Sigmoid colon (tissue), 4 donors: ENCODE measurements around the gene TNRC6A.

ENCODE experiments used
- CTCF ChIP-seq, 4 experiments: fragments of 450-650 bp in 3 of 4; fragments of 200-600 bp in 1 of 4; IDR thresholded peaks; one replicate each; pipeline ENCODE4 v1.5.1; 2016 to 2019; ENCODE audit warnings: antibody characterized with exemption in 4 of 4, mild to moderate bottlenecking in 3 of 4, moderate library complexity in 2 of 4
- EP300 ChIP-seq, 4 donors: sonication (generic); formaldehyde crosslinking; IDR thresholded peaks; one replicate each; pipeline ENCODE4 v1.6.1; 2017; ENCODE audit warnings: antibody characterized with exemption in 4 of 4
- POLR2A ChIP-seq, 2 donors: fragments of 450-650 bp; IDR thresholded peaks; one replicate each; pipeline ENCODE4 v1.6.1; 2016; ENCODE audit warnings: antibody characterized with exemption in 2 of 2, mild to moderate bottlenecking in 2 of 2, moderate library complexity in 2 of 2
- POLR2AphosphoS5 ChIP-seq, 4 donors: sonication (generic); formaldehyde crosslinking; IDR thresholded peaks; one replicate each; pipeline ENCODE4 v1.6.1; 2017; ENCODE audit warnings: antibody characterized with exemption in 4 of 4

DNA sequence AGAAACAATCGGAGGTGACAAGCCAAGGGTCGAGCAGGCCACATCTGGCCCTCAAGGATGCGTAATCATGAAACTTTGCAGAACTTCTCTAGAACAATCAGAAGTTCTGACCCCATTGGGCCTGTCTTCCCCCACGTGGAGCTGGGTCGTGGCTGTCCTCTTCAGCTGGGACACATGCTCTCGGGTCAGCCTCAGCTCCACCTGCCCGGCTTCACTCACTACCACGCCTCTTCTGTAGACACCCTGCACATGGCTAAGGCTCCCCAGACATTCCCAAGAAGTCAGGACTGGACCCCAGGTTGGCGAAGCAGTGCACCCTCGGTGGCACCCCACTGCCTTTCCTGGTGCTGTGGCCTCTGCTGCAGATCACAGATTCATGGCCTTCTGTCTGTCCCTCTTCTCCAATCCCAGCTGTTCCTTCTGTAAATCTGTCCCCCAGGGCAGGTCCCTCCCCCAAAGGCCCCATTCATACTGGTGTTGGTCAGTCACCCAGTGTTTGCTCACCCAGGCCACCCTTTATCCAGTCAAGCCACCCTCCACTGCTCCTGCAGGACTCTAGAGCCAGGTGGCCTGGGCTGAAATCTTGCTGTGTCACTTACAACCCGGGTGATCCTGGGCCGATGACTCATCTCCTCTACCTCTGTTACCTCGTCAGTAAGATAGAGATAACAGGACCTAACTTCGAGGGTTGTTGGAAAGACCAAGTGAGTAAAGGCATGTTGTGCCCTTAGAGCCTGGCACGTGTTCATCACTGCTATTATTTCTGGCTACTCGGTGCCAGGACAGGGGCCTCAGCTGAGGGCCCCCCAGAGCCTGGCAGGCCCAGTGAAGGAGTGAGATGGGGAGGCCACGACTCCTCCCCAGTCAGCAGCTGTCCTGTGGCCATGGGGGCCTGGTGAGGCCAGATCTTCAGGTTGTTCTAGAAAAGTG, 114.9 kb downstream of the TNRC6A start:
- TF ChIP-seq POLR2A (IDR thresholded peaks at IDR 0.05) (no peak), CTCF (IDR thresholded peaks at IDR 0.05) (no peak), POLR2AphosphoS5 (IDR thresholded peaks at IDR 0.05) (no peak), EP300 (IDR thresholded peaks at IDR 0.05) (no peak)
